Thoracic aorta (tissue), 2 donors: ENCODE measurements around the gene SPAG8. TPM values are rescaled to one million over a fixed set of nuclear protein-coding genes. Genes with fewer than 3 reads are reported as not detected.
A peak's percentile ranks its signal among the peaks of the same experiment; 100 is the strongest.

ENCODE experiments used
- ATAC-seq: fragments of 150-250 bp; one replicate; pipeline ENCODE4 v1.8.0; 2017; ENCODE audit warnings: low read depth; ENCODE audit not compliant: insufficient number of reproducible peaks, low FRiP score
- DNase-seq: peaks from one replicate; pipeline ENCODE4 v3.0.0-alpha.2; 2020; ENCODE audit warnings: low spot score
- H3K27ac ChIP-seq, 2 donors: fragments of 200-600 bp; sonication (generic); 1 replicate in 1 of 2; 2 replicates in 1 of 2; pipeline ENCODE4 v1.5.1; 2016; ENCODE audit warnings: mild to moderate bottlenecking in 2 of 2, moderate library complexity in 2 of 2
- H3K27me3 ChIP-seq: fragments of 200-600 bp; sonication (generic); replicated peaks from 2 replicates; pipeline ENCODE4 v1.6.0; 2016; ENCODE audit warnings: mild to moderate bottlenecking; ENCODE audit not compliant: insufficient read depth
- H3K36me3 ChIP-seq: fragments of 200-600 bp; sonication (generic); one replicate; pipeline ENCODE4 v1.5.1; 2016
- H3K4me1 ChIP-seq, 2 donors: fragments of 200-600 bp; sonication (generic); 1 replicate in 1 of 2; 2 replicates in 1 of 2; pipeline versions ENCODE4 v1.5.1 to v1.6.0; 2016; ENCODE audit warnings: low read depth in 2 of 2, mild to moderate bottlenecking in 1 of 2; ENCODE audit not compliant: control insufficient read depth in 1 of 2
- H3K4me3 ChIP-seq: fragments of 200-600 bp; sonication (generic); 2 replicates; pipeline ENCODE4 v1.5.1; 2016; ENCODE audit warnings: mild to moderate bottlenecking
- H3K9me3 ChIP-seq: fragments of 200-600 bp; sonication (generic); 2 replicates; pipeline ENCODE4 v1.5.1; 2016
- total RNA-seq, 2 donors: library from RNA; depleted of rRNA; stranded (reverse); fragments of >200 nt; gene quantifications; one replicate each; pipeline versions ENCODE4 v1.1.0 to v1.2.3, GENCODE V29; 2016
- TF ChIP-seq, protein P1 (sequence below): fragments of 200-600 bp; sonication (generic); IDR thresholded peaks from one replicate; pipeline ENCODE4 v1.5.1; 2019; ENCODE audit warnings: antibody characterized with exemption

SPAG8 gene
- total RNA-seq, 2 donors from 2014 or later: 0.21 to 5.7 TPM

DNA sequence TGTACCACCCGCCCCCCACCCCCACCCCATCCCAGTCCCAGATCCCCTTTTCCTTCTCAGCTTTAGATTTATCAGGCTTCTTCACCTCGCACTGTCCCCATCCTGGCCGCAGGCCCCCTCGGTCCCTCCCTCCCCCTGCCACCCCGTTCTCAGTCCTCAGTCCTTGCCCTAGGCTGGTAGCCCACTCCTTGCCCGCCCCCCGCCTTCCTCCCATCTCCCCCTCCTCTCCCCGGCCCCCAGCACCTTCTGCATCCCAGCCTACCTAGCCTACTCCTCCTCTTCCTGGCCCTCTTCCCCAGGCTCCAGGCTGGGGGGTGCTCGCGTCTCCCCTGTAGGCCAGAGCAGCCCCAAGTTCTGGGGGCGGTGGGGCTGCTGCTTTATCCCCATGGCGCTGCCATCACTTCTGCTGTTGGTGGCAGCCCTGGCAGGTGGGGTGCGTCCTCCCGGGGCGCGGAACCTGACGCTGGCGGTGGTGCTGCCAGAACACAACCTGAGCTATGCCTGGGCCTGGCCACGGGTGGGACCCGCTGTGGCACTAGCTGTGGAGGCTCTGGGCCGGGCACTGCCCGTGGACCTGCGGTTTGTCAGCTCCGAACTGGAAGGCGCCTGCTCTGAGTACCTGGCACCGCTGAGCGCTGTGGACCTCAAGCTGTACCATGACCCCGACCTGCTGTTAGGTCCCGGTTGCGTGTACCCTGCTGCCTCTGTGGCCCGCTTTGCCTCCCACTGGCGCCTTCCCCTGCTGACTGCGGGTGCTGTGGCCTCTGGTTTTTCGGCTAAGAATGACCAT lies 19.8 kb downstream of the SPAG8 start:
- ATAC-seq (no peak), DNase-seq (no peak)
- TF ChIP-seq, protein P1, sequence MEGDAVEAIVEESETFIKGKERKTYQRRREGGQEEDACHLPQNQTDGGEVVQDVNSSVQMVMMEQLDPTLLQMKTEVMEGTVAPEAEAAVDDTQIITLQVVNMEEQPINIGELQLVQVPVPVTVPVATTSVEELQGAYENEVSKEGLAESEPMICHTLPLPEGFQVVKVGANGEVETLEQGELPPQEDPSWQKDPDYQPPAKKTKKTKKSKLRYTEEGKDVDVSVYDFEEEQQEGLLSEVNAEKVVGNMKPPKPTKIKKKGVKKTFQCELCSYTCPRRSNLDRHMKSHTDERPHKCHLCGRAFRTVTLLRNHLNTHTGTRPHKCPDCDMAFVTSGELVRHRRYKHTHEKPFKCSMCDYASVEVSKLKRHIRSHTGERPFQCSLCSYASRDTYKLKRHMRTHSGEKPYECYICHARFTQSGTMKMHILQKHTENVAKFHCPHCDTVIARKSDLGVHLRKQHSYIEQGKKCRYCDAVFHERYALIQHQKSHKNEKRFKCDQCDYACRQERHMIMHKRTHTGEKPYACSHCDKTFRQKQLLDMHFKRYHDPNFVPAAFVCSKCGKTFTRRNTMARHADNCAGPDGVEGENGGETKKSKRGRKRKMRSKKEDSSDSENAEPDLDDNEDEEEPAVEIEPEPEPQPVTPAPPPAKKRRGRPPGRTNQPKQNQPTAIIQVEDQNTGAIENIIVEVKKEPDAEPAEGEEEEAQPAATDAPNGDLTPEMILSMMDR: no peak
- peak overlapping the region; percentile 77 for H3K4me3 ChIP-seq
- peak overlapping the region; percentile 56 to 64 for H3K27ac ChIP-seq
- H3K36me3 ChIP-seq: no peaks in the 10 kb centered on the region
- no peaks in the 10 kb centered on the region for H3K27me3 ChIP-seq
- H3K9me3 ChIP-seq: no peaks in the 10 kb centered on the region
- peaks cover 19 to 46% of the 10 kb centered on the region in 2 donors for H3K4me1 ChIP-seq

DNA sequence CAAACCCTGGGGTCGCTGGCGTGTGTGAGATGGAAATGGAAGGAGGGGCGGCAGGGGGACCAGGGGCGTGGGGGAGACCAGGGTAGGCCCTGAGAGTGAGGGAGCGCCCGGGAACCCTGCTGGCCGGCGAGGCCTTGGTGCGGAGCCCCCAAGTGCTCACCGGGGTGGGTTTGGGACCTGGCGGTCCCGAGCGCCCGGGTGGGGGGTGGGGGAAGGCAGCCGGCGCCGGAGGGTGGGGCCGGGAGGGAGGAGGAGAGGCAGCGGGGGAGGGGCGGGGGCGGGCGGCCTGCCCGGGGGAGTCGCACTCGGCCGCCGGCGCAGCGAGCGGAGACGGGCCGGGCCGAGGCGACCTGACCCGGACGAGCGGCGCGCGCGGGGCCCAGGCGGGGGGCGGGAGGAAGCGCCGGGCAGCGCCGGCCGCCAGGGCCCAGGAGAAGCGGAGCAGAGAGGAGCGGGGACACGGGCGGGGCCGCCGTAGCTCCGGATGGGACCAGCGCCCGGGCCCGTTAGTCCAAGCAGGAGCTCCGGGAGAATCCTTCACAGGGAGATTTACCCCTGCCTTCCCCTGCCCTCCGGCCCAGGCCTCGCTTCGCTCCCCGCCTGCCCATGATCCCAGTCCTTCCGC lies 20.7 kb downstream of the SPAG8 start, which contains the start of gene NPR2:
NPR2 (plus strand) TSS at position 295 of the 625 bp plus-strand sequence. CDS start 818 bp downstream, outside the sequence.
- ATAC-seq (no peak), DNase-seq (no peak)
- H3K4me3 ChIP-seq: peak within 1 kb of the TSS; percentile 77
- TF ChIP-seq, protein P1: no peak
- H3K9me3 ChIP-seq: no peaks in the 10 kb centered on the region
- H3K36me3 ChIP-seq: no peaks in the 10 kb centered on the region
- H3K4me1 ChIP-seq: peaks cover 19 to 46% of the 10 kb centered on the region in 2 donors
- H3K27me3 ChIP-seq: no peaks in the 10 kb centered on the region
- H3K27ac ChIP-seq: peak within 1 kb of the TSS; percentile 69 to 80

DNA sequence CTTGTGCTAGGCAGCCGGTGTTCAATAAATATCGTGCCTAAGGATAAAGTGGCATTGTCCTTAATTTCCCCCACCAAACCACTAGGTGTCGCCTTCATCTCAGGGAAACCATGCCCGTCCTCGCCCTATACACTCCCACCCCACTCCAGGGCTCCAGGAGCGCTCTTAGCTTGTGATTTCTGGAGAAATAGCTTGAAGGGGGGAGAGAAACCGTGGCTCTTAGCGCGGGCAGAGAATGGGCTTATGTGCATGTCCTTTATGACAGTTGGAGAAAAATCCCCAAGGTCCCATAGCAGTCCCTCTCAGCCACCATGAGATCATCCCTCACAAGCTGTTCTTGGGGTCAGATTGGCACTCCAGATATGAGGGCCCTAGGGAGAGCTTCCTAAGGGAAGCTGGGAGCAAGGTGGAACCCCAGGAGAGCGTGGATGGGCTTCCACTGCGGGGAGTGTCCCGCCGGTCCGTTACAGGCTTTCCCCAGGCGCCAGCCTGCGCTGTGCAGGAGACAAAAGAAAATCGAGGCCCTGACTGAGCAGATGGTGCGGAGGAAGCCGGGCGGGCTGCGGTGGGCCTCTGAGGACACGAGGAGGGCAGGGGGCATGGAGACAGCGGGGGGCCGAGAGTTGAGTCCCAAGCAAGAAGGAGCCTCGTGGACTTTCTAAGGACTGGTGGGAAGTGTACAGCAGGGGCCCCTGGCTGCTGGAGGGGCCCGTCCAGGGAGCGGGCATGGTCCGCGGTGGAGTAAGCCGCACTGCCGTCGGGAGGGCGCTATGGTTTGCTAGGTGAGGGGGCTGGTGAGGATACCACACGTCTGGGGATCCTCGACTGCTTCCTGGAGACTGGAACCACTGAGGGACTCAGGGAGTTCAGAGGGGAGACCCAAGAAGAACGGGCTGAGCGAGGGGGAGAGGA lies 21.4 kb downstream of the SPAG8 start:
- TF ChIP-seq, protein P1: peak; percentile 84
- Histone ChIP-seq H3K9me3 (no peaks in the 10 kb centered on the region), H3K36me3 (no peaks in the 10 kb centered on the region), H3K27ac (peak overlapping the region; percentile 69 to 80), H3K27me3 (no peaks in the 10 kb centered on the region), H3K4me3 (peak overlapping the region; percentile 77), H3K4me1 (peaks cover 19 to 44% of the 10 kb centered on the region in 2 donors)
- peak; percentile 63 for ATAC-seq
- peak; percentile 36 for DNase-seq

DNA sequence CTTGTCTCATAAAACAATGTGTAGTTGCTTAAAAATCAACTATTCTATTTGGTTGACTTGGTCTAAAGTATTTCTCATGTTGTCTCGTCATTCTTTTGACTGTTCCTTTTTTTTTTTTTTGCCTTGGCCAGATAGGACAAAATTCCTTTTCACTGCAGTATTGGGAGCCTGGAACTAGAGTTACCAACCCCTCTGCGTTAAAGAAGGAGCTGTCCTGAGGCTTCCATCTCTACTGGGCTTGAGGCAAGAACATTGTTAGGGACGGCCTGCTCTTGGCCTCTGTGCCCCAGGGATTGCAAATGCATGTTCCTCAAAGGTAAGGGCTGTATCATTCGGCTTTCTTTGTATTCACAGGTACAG lies 22.1 kb downstream of the SPAG8 start:
- H3K27ac ChIP-seq: no peak overlapping the region
- no peaks in the 10 kb centered on the region for H3K36me3 ChIP-seq
- no peaks in the 10 kb centered on the region for H3K27me3 ChIP-seq
- TF ChIP-seq, protein P1: no peak
- no peak for ATAC-seq
- no peak overlapping the region for H3K4me3 ChIP-seq
- no peaks in the 10 kb centered on the region for H3K9me3 ChIP-seq
- H3K4me1 ChIP-seq: peaks cover 17 to 38% of the 10 kb centered on the region in 2 donors
- no peak for DNase-seq
